Measurements from ENCODE around the gene LRIT2. TPM values are rescaled to one million over a fixed set of nuclear protein-coding genes. Genes with fewer than 3 reads are reported as not detected.

The LRIT2 gene
- total and polyA plus RNA-seq, 4 donors = not detected

- H3K4me1 ChIP-seq (ENCODE audit: control insufficient read depth in 1 of 2, insufficient read depth in 2 of 2, low read length in 2 of 2) = no peaks in the 10 kb centered on the region
- H3K4me3 ChIP-seq (ENCODE audit: low read length in 2 of 2) = no peak overlapping the region
- WGBS, 2 donors = 65 to 68% methylated on average over 5 of the region's 5 CpGs
- intact Hi-C loops (cut with DNase I) = no loop called here
- no peak for ATAC-seq (ENCODE audit: low FRiP score)
- H3K9me3 ChIP-seq (ENCODE audit: control insufficient read depth, low read length) = no peaks in the 10 kb centered on the region
- H3K27me3 ChIP-seq (ENCODE audit: control insufficient read depth in 1 of 2, insufficient read depth in 2 of 2, low read length in 1 of 2) = no peaks in the 10 kb centered on the region
- H3K36me3 ChIP-seq (ENCODE audit: control insufficient read depth in 1 of 2, insufficient read depth in 2 of 2, low read length in 1 of 2) = no peaks in the 10 kb centered on the region
- H3K27ac ChIP-seq (ENCODE audit: low read depth in 1 of 2, low read length in 2 of 2) = no peak overlapping the region
- DNase-seq = peak in 1 of 2 donors; percentile 33
Observed at GRCh38 chr10:84197643-84198042, 27.7 kb downstream of the LRIT2 start.

- Histone ChIP-seq H3K4me1 (ENCODE audit: control insufficient read depth in 1 of 2, insufficient read depth in 2 of 2, low read length in 2 of 2) (no peaks in the 10 kb centered on the region), H3K4me3 (ENCODE audit: low read length in 2 of 2) (no peak overlapping the region), H3K27ac (ENCODE audit: low read depth in 1 of 2, low read length in 2 of 2) (no peak overlapping the region), H3K27me3 (ENCODE audit: control insufficient read depth in 1 of 2, insufficient read depth in 2 of 2, low read length in 1 of 2) (no peaks in the 10 kb centered on the region), H3K36me3 (ENCODE audit: control insufficient read depth in 1 of 2, insufficient read depth in 2 of 2, low read length in 1 of 2) (no peaks in the 10 kb centered on the region), H3K9me3 (ENCODE audit: control insufficient read depth, low read length) (no peaks in the 10 kb centered on the region)
- DNase-seq (peak in 1 of 2 donors; percentile 39), ATAC-seq (ENCODE audit: low FRiP score) (peak; percentile 35)
- intact Hi-C loops (cut with DNase I) = no loop called here
- WGBS, 2 donors = 19 to 29% methylated on average over 5 of the region's 5 CpGs
Observed at GRCh38 chr10:84196941-84197340, 28.4 kb downstream of the LRIT2 start.

GRCh38 chr10:84196083-84196482 is 29.3 kb downstream of the LRIT2 start:
- Histone ChIP-seq H3K9me3 (ENCODE audit: control insufficient read depth, low read length) (no peaks in the 10 kb centered on the region), H3K4me1 (ENCODE audit: control insufficient read depth in 1 of 2, insufficient read depth in 2 of 2, low read length in 2 of 2) (no peaks in the 10 kb centered on the region), H3K27me3 (ENCODE audit: control insufficient read depth in 1 of 2, insufficient read depth in 2 of 2, low read length in 1 of 2) (no peaks in the 10 kb centered on the region), H3K27ac (ENCODE audit: low read depth in 1 of 2, low read length in 2 of 2) (no peak overlapping the region), H3K4me3 (ENCODE audit: low read length in 2 of 2) (no peak overlapping the region), H3K36me3 (ENCODE audit: control insufficient read depth in 1 of 2, insufficient read depth in 2 of 2, low read length in 1 of 2) (no peaks in the 10 kb centered on the region)
- ATAC-seq (ENCODE audit: low FRiP score) (no peak), DNase-seq (peak in 1 of 2 donors; percentile 21)
- WGBS, 2 donors = 24 to 34% methylated on average over 4 of the region's 4 CpGs
- intact Hi-C loops (cut with DNase I) = no loop called here

- no peak for ATAC-seq (ENCODE audit: low FRiP score)
Observed at GRCh38 chr10:84195044-84195830, 30.1 kb downstream of the LRIT2 start.

GRCh38 chr10:84194424-84195043 is 30.8 kb downstream of the LRIT2 start, which contains the start of gene CDHR1:
TSS of gene CDHR1 (plus strand) at chr10:84194537. CDS start at chr10:84194761, 224 bp downstream.
- Histone ChIP-seq H3K36me3 (ENCODE audit: control insufficient read depth in 1 of 2, insufficient read depth in 2 of 2, low read length in 1 of 2) (no peaks in the 10 kb centered on the region), H3K27ac (ENCODE audit: low read depth in 1 of 2, low read length in 2 of 2) (no peak within 1 kb of the TSS), H3K9me3 (ENCODE audit: control insufficient read depth, low read length) (no peaks in the 10 kb centered on the region), H3K4me1 (ENCODE audit: control insufficient read depth in 1 of 2, insufficient read depth in 2 of 2, low read length in 2 of 2) (no peaks in the 10 kb centered on the region), H3K27me3 (ENCODE audit: control insufficient read depth in 1 of 2, insufficient read depth in 2 of 2, low read length in 1 of 2) (no peaks in the 10 kb centered on the region), H3K4me3 (ENCODE audit: low read length in 2 of 2) (peak within 1 kb of the TSS in 1 of 2 donors; percentile 55)
- WGBS, 2 donors = 1% methylated on average over 59 to 61 of the region's 61 CpGs
- DNase-seq (no peak), ATAC-seq (ENCODE audit: low FRiP score) (no peak)
- intact Hi-C loops (cut with DNase I) = no loop called here

More at GRCh38 chr10:84195044-84195830, 30.1 kb downstream of the LRIT2 start:
- Histone ChIP-seq H3K4me1 (ENCODE audit: control insufficient read depth in 1 of 2, insufficient read depth in 2 of 2, low read length in 2 of 2) (no peaks in the 10 kb centered on the region), H3K36me3 (ENCODE audit: control insufficient read depth in 1 of 2, insufficient read depth in 2 of 2, low read length in 1 of 2) (no peaks in the 10 kb centered on the region), H3K27ac (ENCODE audit: low read depth in 1 of 2, low read length in 2 of 2) (no peak overlapping the region), H3K4me3 (ENCODE audit: low read length in 2 of 2) (no peak overlapping the region), H3K9me3 (ENCODE audit: control insufficient read depth, low read length) (no peaks in the 10 kb centered on the region), H3K27me3 (ENCODE audit: control insufficient read depth in 1 of 2, insufficient read depth in 2 of 2, low read length in 1 of 2) (no peaks in the 10 kb centered on the region)
- DNase-seq = no peak
- WGBS, 2 donors = 13 to 16% methylated on average over 43 of the region's 43 CpGs
- intact Hi-C loops (cut with DNase I) = no loop called here

- no peaks in the 10 kb centered on the region for H3K27me3 ChIP-seq (ENCODE audit: control insufficient read depth in 1 of 2, insufficient read depth in 2 of 2, low read length in 1 of 2)
- 34 to 39% methylated on average over 5 of the region's 5 CpGs for WGBS, 2 donors
- intact Hi-C loops (cut with DNase I) = no loop called here
- H3K4me1 ChIP-seq (ENCODE audit: control insufficient read depth in 1 of 2, insufficient read depth in 2 of 2, low read length in 2 of 2) = no peaks in the 10 kb centered on the region
- ATAC-seq (ENCODE audit: low FRiP score) (no peak), DNase-seq (no peak)
- H3K4me3 ChIP-seq (ENCODE audit: low read length in 2 of 2) = peak overlapping the region in 1 of 2 donors; percentile 55
- no peaks in the 10 kb centered on the region for H3K9me3 ChIP-seq (ENCODE audit: control insufficient read depth, low read length)
- no peak overlapping the region for H3K27ac ChIP-seq (ENCODE audit: low read depth in 1 of 2, low read length in 2 of 2)
- H3K36me3 ChIP-seq (ENCODE audit: control insufficient read depth in 1 of 2, insufficient read depth in 2 of 2, low read length in 1 of 2) = no peaks in the 10 kb centered on the region
Observed at GRCh38 chr10:84193846-84194423, 31.4 kb downstream of the LRIT2 start.

- no peak overlapping the region for H3K4me3 ChIP-seq (ENCODE audit: low read length in 2 of 2)
- intact Hi-C loops (cut with DNase I) = no loop called here
- H3K4me1 ChIP-seq (ENCODE audit: control insufficient read depth in 1 of 2, insufficient read depth in 2 of 2, low read length in 2 of 2) = no peaks in the 10 kb centered on the region
- no peaks in the 10 kb centered on the region for H3K27me3 ChIP-seq (ENCODE audit: control insufficient read depth in 1 of 2, insufficient read depth in 2 of 2, low read length in 1 of 2)
- ATAC-seq (ENCODE audit: low FRiP score) (no peak), DNase-seq (no peak)
- no peaks in the 10 kb centered on the region for H3K36me3 ChIP-seq (ENCODE audit: control insufficient read depth in 1 of 2, insufficient read depth in 2 of 2, low read length in 1 of 2)
- H3K27ac ChIP-seq (ENCODE audit: low read depth in 1 of 2, low read length in 2 of 2) = no peak overlapping the region
- WGBS, 2 donors = 95 to 100% methylated on average over 2 of the region's 2 CpGs
- no peaks in the 10 kb centered on the region for H3K9me3 ChIP-seq (ENCODE audit: control insufficient read depth, low read length)
Observed at GRCh38 chr10:84193327-84193726, 32.0 kb downstream of the LRIT2 start.

- H3K9me3 ChIP-seq (ENCODE audit: control insufficient read depth, low read length) = no peaks in the 10 kb centered on the region
- no peak overlapping the region for H3K4me3 ChIP-seq (ENCODE audit: low read length in 2 of 2)
- no peaks in the 10 kb centered on the region for H3K27me3 ChIP-seq (ENCODE audit: control insufficient read depth in 1 of 2, insufficient read depth in 2 of 2, low read length in 1 of 2)
- no peak overlapping the region for H3K27ac ChIP-seq (ENCODE audit: low read depth in 1 of 2, low read length in 2 of 2)
- intact Hi-C loops (cut with DNase I) = no loop called here
- DNase-seq (no peak), ATAC-seq (ENCODE audit: low FRiP score) (no peak)
- no peaks in the 10 kb centered on the region for H3K4me1 ChIP-seq (ENCODE audit: control insufficient read depth in 1 of 2, insufficient read depth in 2 of 2, low read length in 2 of 2)
- no peaks in the 10 kb centered on the region for H3K36me3 ChIP-seq (ENCODE audit: control insufficient read depth in 1 of 2, insufficient read depth in 2 of 2, low read length in 1 of 2)
- 81 to 82% methylated on average over 5 of the region's 5 CpGs for WGBS, 2 donors
Observed at GRCh38 chr10:84191106-84191505, 34.2 kb downstream of the LRIT2 start.
